ENCODE results near the gene EML4. TPM values are rescaled to one million over a fixed set of nuclear protein-coding genes. Genes with fewer than 3 reads are reported as not detected.

The EML4 gene
- polyA plus RNA-seq, 1 of the 3 experiments (the other 2 are of a cell fraction) = 35.0 TPM

GRCh38 chr2:42236911-42237310 lies 67.8 kb downstream of the EML4 start (continued):
- no peak for TF ChIP-seq FOXM1 (IDR thresholded peaks at IDR 0.05; ENCODE audit: low read depth)

GRCh38 chr2:42238644-42239288 lies 69.6 kb downstream of the EML4 start:
- POLR2A ChIA-PET = interaction anchor here (0.6 kb wide), 1 partner anchor 456 kb away, joined by 3 read pairs; no protein-coding TSS in a partner anchor
- no peak for DNase-seq

GRCh38 chr2:42239289-42239661 lies 70.1 kb downstream of the EML4 start:
- Histone ChIP-seq H3K27ac (ENCODE audit: low read depth in 2 of 2, low read length in 1 of 2) (peak overlapping the region in 1 of 2 experiments; percentile 11; a peak in 1 of 4 replicates), H4K20me1 (ENCODE audit: insufficient read depth) (peaks cover 15% of the 10 kb centered on the region), H2AFZ (ENCODE audit: low read depth) (no peak overlapping the region), H3K79me2 (ENCODE audit: insufficient read depth) (peaks cover 83% of the 10 kb centered on the region), H3K4me3 (ENCODE audit: low read depth in 2 of 2, low read length in 1 of 2) (no peak overlapping the region), H3K9me2 (no peaks in the 10 kb centered on the region), H3K36me3 (replicated peaks in 1 of 2; ENCODE audit: control insufficient read depth in 1 of 2, insufficient read depth in 2 of 2, low read length in 1 of 2) (no peaks in the 10 kb centered on the region), H3F3A (replicated peaks; ENCODE audit: insufficient read depth) (no peaks in the 10 kb centered on the region), H3K9ac (no peak overlapping the region), H3K9me3 (no peaks in the 10 kb centered on the region), H3K4me2 (0 out of 2 replicates have a peak overlapping the region, but pooled peaks have one; percentile 3), H3K27me3 (ENCODE audit: insufficient read depth) (no peaks in the 10 kb centered on the region), H3K4me1 (ENCODE audit: control insufficient read depth in 1 of 2, insufficient read depth in 2 of 2, low read depth in 1 of 2, low read length in 1 of 2) (peaks cover 2 to 14% of the 10 kb centered on the region in 2 experiments; a peak in 3 of 4 replicates)
- no peak for DNase-seq
- ChIA-PET POLR2A (interaction anchor here (0.6 kb wide), 1 partner anchor 456 kb away, joined by 3 read pairs; no protein-coding TSS in a partner anchor), CTCF (interaction anchor here (0.8 to 6.4 kb wide), 14 partner anchors 9 to 389 kb away, joined by 3 to 46 read pairs (median 4); no protein-coding TSS in a partner anchor)
- TF ChIP-seq FOSL2 (IDR thresholded peaks at IDR 0.05; ENCODE audit: borderline replicate concordance, low read depth) (peak; percentile 31; the same call in 1 of the 2 replicates), RCOR1 (IDR thresholded peaks at IDR 0.05; ENCODE audit: low read length) (no peak)
- 43% methylated on average over 3 of the region's 3 CpGs for WGBS (ENCODE audit: low lambda C conversion rate)

More at GRCh38 chr2:42238644-42239288, 69.6 kb downstream of the EML4 start:
- H3K4me2 ChIP-seq = 0 out of 2 replicates have a peak overlapping the region, but pooled peaks have one; percentile 3
- H2AFZ ChIP-seq (ENCODE audit: low read depth) = no peak overlapping the region
- no peaks in the 10 kb centered on the region for H3K27me3 ChIP-seq (ENCODE audit: insufficient read depth)
- H3F3A ChIP-seq (replicated peaks; ENCODE audit: insufficient read depth) = no peaks in the 10 kb centered on the region
- peak overlapping the region in 1 of 2 experiments; percentile 11; a peak in 1 of 4 replicates for H3K27ac ChIP-seq (ENCODE audit: low read depth in 2 of 2, low read length in 1 of 2)
- no peaks in the 10 kb centered on the region for H3K9me2 ChIP-seq
- H3K9me3 ChIP-seq = no peaks in the 10 kb centered on the region
- H3K4me3 ChIP-seq (ENCODE audit: low read depth in 2 of 2, low read length in 1 of 2) = no peak overlapping the region
- no peak for TF ChIP-seq TEAD4 (IDR thresholded peaks at IDR 0.05; ENCODE audit: borderline replicate concordance, insufficient read depth)
- no peak for TF ChIP-seq YY1 (IDR thresholded peaks at IDR 0.05; ENCODE audit: low read depth)
- peak; percentile 75 for TF ChIP-seq RAD21 (IDR thresholded peaks at IDR 0.05; ENCODE audit: low read length)
- TF ChIP-seq NRF1 (IDR thresholded peaks at IDR 0.05; ENCODE audit: low read depth, low read length) = no peak
- peak; percentile 58 for TF ChIP-seq SMC3 (IDR thresholded peaks at IDR 0.05; ENCODE audit: low read depth, low read length)
- no peak for TF ChIP-seq GABPA (IDR thresholded peaks at IDR 0.05; ENCODE audit: low read depth)
- TF ChIP-seq EP300 (IDR thresholded peaks at IDR 0.05; ENCODE audit: borderline replicate concordance in 1 of 2, low read depth in 1 of 2, low read length in 1 of 2) = no peak
- TF ChIP-seq RXRA (IDR thresholded peaks at IDR 0.05; ENCODE audit: borderline replicate concordance, low read depth) = no peak
- TF ChIP-seq GATA2 (CRISPR knock-in tag; IDR thresholded peaks at IDR 0.05) = no peak
- TF ChIP-seq NFIC (IDR thresholded peaks at IDR 0.05; ENCODE audit: borderline replicate concordance) = no peak
- no peak for TF ChIP-seq FOXM1 (IDR thresholded peaks at IDR 0.05; ENCODE audit: low read depth)
- TF ChIP-seq RCOR1 (IDR thresholded peaks at IDR 0.05; ENCODE audit: low read length) = no peak
- peak; percentile 60 for TF ChIP-seq CTCF (IDR thresholded peaks at IDR 0.05)
- no peak for TF ChIP-seq ELF1 (IDR thresholded peaks at IDR 0.05)
- TF ChIP-seq RFX5 (IDR thresholded peaks at IDR 0.05; ENCODE audit: low read length) = no peak
- no peak for TF ChIP-seq POLR2AphosphoS5 (IDR thresholded peaks at IDR 0.05; ENCODE audit: low read depth, low read length)
- no peak for TF ChIP-seq SIN3A (IDR thresholded peaks at IDR 0.05; ENCODE audit: borderline replicate concordance, low read depth, low read length)
- CTCF ChIA-PET = interaction anchor here (0.7 to 6.4 kb wide), 14 partner anchors 8 to 388 kb away, joined by 3 to 46 read pairs (median 4); no protein-coding TSS in a partner anchor
- peaks cover 16% of the 10 kb centered on the region for H4K20me1 ChIP-seq (ENCODE audit: insufficient read depth)
- WGBS (ENCODE audit: low lambda C conversion rate) = 86% methylated on average over 7 of the region's 7 CpGs
- H3K4me1 ChIP-seq (ENCODE audit: control insufficient read depth in 1 of 2, insufficient read depth in 2 of 2, low read depth in 1 of 2, low read length in 1 of 2) = peaks cover 2 to 19% of the 10 kb centered on the region in 2 experiments; a peak in 3 of 4 replicates
- no peak overlapping the region for H3K9ac ChIP-seq
- H3K36me3 ChIP-seq (replicated peaks in 1 of 2; ENCODE audit: control insufficient read depth in 1 of 2, insufficient read depth in 2 of 2, low read length in 1 of 2) = no peaks in the 10 kb centered on the region
- peaks cover 85% of the 10 kb centered on the region for H3K79me2 ChIP-seq (ENCODE audit: insufficient read depth)

Data from SK-N-SH (cell line).